Stomach (tissue), 9 donors: Measurements from ENCODE around the gene SCRN1. TPM values are rescaled to one million over a fixed set of nuclear protein-coding genes. Genes with fewer than 3 reads are reported as not detected.

Experiments used
- DNase-seq, 2 donors: peaks; one replicate each; pipeline versions ENCODE4 v3.0.0 to v3.0.0-alpha.2; 2013 to 2019
- H3K27ac ChIP-seq, 5 donors: fragments of 200-600 bp in 4 of 5; sonication (generic) in 4 of 5; one replicate each; pipeline ENCODE4 v1.5.1; 2013 to 2019; ENCODE audit warnings: mild to moderate bottlenecking in 1 of 5, moderate library complexity in 1 of 5
- H3K27me3 ChIP-seq, 3 donors: fragments of 200-600 bp; sonication (generic); one replicate each; pipeline ENCODE4 v1.5.1; 2017 to 2019; ENCODE audit warnings: mixed run types in 1 of 3
- H3K36me3 ChIP-seq, 4 donors: fragments of 200-600 bp; sonication (generic); 1 replicate in 3 of 4; 2 replicates in 1 of 4; pipeline ENCODE4 v1.5.1; 2016 to 2019
- H3K4me1 ChIP-seq, 4 donors: fragments of 200-600 bp; sonication (generic); one replicate each; pipeline ENCODE4 v1.5.1; 2016 to 2019
- H3K4me3 ChIP-seq, 4 donors: fragments of 200-600 bp; sonication (generic) in 3 of 4; one replicate each; pipeline ENCODE4 v1.5.1; 2016 to 2019; ENCODE audit warnings: mild to moderate bottlenecking in 1 of 4
- H3K9me3 ChIP-seq, 4 donors: fragments of 200-600 bp; sonication (generic); one replicate each; pipeline ENCODE4 v1.5.1; 2016 to 2019
- CTCF ChIP-seq, 7 experiments: fragments of 450-650 bp in 4 of 7; fragments of 200-600 bp in 3 of 7; sonication (generic) in 3 of 7; IDR thresholded peaks; one replicate each; pipeline ENCODE4 v1.5.1; 2016 to 2019; ENCODE audit warnings: antibody characterized with exemption in 7 of 7, control low read depth in 2 of 7, mild to moderate bottlenecking in 1 of 7
- EP300 ChIP-seq: sonication (generic); formaldehyde crosslinking; IDR thresholded peaks from one replicate; pipeline ENCODE4 v1.6.1; 2017; ENCODE audit warnings: antibody characterized with exemption
- POLR2A ChIP-seq, 4 donors: fragments of 450-650 bp; IDR thresholded peaks; one replicate each; pipeline ENCODE4 v1.6.1; 2016; ENCODE audit warnings: antibody characterized with exemption in 4 of 4, control low read depth in 2 of 4, mild to moderate bottlenecking in 1 of 4, moderate library complexity in 1 of 4
- POLR2AphosphoS5 ChIP-seq, 3 donors: sonication (generic); formaldehyde crosslinking; IDR thresholded peaks; one replicate each; pipeline ENCODE4 v1.6.1; 2016; ENCODE audit warnings: antibody characterized with exemption in 3 of 3
- WGBS, 5 donors: extraction: QIAGEN DNeasy Blood & Tissue Kit in 3 of 5; methylation state at CpG; one replicate each; pipeline versions ENCODE4 v1.1.5 to v1.1.7; 2013 to 2018; 5-methylcytosine and 5-hydroxymethylcytosine counted together
- intact Hi-C: fragments of 100-400 bp; cut with DNase I; formaldehyde crosslinking; loops from one replicate; pipeline ENCODE4 v1.15.1; 2023; ENCODE audit warnings: low total_unique reads
- polyA plus RNA-seq, 3 donors: library from polyadenylated mRNA; stranded (reverse); fragments of 200-250 nt; gene quantifications; one replicate each; pipeline ENCODE4 v1.2.3, GENCODE V29; 2013
- total RNA-seq, 5 donors: library from RNA; depleted of rRNA; stranded (reverse); fragments of >200 nt; gene quantifications; one replicate each; pipeline versions ENCODE4 v1.1.0 to v1.2.3, GENCODE V29; 2014 to 2016
- donor health status: healthy with polysubstance abuse.
- donor health status: Bipolar disorder and iron deficiency.
- donor health status: healthy.

SCRN1 gene
- total and polyA plus RNA-seq, 8 donors, result 0.87 to 57.2 (median 22.9) TPM

DNA sequence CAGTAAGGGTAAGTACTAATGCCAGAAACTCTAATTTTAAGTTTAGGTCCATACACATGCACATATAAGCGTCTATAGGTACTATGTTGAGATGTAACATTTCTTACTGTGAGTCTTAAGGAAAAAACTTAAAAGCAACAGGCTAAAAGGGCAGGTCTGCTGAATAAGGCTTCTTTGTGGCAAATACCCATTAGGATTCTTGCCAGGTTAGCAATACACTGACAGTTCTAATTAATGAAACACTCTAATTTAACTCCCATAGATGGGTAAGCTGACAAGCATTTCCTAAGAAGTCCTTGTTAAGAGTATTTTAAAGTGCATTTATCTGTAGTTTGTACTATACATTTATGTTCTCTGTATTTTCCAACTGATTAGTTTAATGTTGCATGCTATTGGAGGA, 14.0 kb downstream of the SCRN1 start:
- Histone ChIP-seq H3K9me3 (no peaks in the 10 kb centered on the region), H3K27ac (peak overlapping the region in 1 of 5 donors; percentile 41), H3K4me3 (no peak overlapping the region), H3K36me3 (no peaks in the 10 kb centered on the region), H3K27me3 (no peaks in the 10 kb centered on the region), H3K4me1 (peaks cover 0 to 44% (median 12%) of the 10 kb centered on the region in 4 donors)
- intact Hi-C loops, result no loop called here
- TF ChIP-seq POLR2AphosphoS5 (IDR thresholded peaks at IDR 0.05) (no peak), POLR2A (IDR thresholded peaks at IDR 0.05) (no peak), EP300 (no peak), CTCF (IDR thresholded peaks at IDR 0.05) (no peak)
- DNase-seq, result no peak
- WGBS, 5 donors, result 81 to 96% (median 95%) methylated on average over 1 of the region's 1 CpG

DNA sequence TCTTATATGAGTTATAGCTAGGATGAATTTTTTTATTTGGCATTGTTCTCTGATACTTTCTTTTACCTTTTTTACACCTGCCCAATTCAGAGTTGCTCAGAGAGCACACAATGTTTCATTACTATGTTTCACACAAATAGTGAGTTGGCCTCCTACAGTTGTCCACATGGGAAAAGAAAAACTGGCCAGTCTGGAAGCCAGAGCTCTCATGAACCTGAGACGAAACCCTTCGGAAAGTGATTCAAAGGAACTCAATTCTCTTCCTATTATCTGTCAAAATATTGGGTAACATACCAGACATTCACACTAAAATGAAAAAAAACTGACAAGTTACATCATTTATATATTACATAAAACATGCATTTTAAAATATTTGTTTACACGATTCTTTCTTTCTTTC, 15.3 kb downstream of the SCRN1 start:
- Histone ChIP-seq H3K4me1 (peaks cover 0 to 50% (median 17%) of the 10 kb centered on the region in 4 donors), H3K27ac (no peak overlapping the region), H3K27me3 (no peaks in the 10 kb centered on the region), H3K36me3 (no peaks in the 10 kb centered on the region), H3K9me3 (no peaks in the 10 kb centered on the region), H3K4me3 (no peak overlapping the region)
- intact Hi-C loops, result no loop called here
- TF ChIP-seq POLR2A (IDR thresholded peaks at IDR 0.05) (no peak), EP300 (no peak), POLR2AphosphoS5 (IDR thresholded peaks at IDR 0.05) (no peak), CTCF (IDR thresholded peaks at IDR 0.05) (no peak)
- 84 to 96% (median 91%) methylated on average over 3 of the region's 3 CpGs for WGBS, 5 donors
- DNase-seq, result no peak

DNA sequence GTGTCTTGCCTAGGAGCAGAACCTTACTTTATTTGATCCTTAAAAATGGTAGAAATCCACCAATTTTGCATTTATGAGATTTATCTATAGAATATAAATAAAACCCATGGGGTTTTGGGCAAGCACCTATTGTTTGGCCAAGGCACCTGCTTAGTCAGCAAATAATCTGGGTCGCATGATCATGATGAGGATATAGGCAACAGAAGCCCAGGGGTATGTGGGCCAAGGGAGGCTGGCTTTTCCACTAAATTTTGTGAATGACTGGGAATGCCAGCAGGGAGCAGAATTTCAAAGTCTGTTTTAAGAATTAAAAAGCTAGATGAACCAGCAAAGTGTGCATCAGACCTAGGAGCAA, 17.3 kb downstream of the SCRN1 start:
- intact Hi-C loops, result no loop called here
- Histone ChIP-seq H3K27ac (no peak overlapping the region), H3K36me3 (peaks cover 0 to 9% (median 4%) of the 10 kb centered on the region in 4 donors), H3K27me3 (no peaks in the 10 kb centered on the region), H3K9me3 (no peaks in the 10 kb centered on the region), H3K4me3 (no peak overlapping the region), H3K4me1 (peaks cover 0 to 54% (median 21%) of the 10 kb centered on the region in 4 donors)
- no peak for TF ChIP-seq CTCF (IDR thresholded peaks at IDR 0.05)
- no peak for TF ChIP-seq POLR2AphosphoS5 (IDR thresholded peaks at IDR 0.05)
- WGBS, 5 donors, result 75 to 100% (median 94%) methylated on average over 1 of the region's 1 CpG
- no peak for DNase-seq

GRCh38 chr7:29971566-29972314, 17.9 kb downstream of the SCRN1 start:
- no peaks in the 10 kb centered on the region for H3K27me3 ChIP-seq
- H3K27ac ChIP-seq, result no peak overlapping the region
- WGBS, 5 donors, result 62 to 75% (median 68%) methylated on average over 5 of the region's 5 CpGs
- intact Hi-C loops, result no loop called here
- H3K36me3 ChIP-seq, result peaks cover 0 to 9% (median 4%) of the 10 kb centered on the region in 4 donors
- no peaks in the 10 kb centered on the region for H3K9me3 ChIP-seq
- no peak for TF ChIP-seq CTCF (IDR thresholded peaks at IDR 0.05)
- no peak for TF ChIP-seq POLR2A (IDR thresholded peaks at IDR 0.05)
- no peak for TF ChIP-seq EP300
- TF ChIP-seq POLR2AphosphoS5 (IDR thresholded peaks at IDR 0.05), result no peak
- H3K4me3 ChIP-seq, result no peak overlapping the region
- DNase-seq, result no peak
- H3K4me1 ChIP-seq, result peaks cover 0 to 50% (median 19%) of the 10 kb centered on the region in 4 donors
